Endothelial cell of hepatic sinusoid (primary cell): Measurements from ENCODE around the gene ASPDH.

Experiments used
- in situ Hi-C: cut with HindIII; loops from 2 replicates; pipeline ENCODE4 v1.10.0; 2017; ENCODE audit warnings: low sequenced_read_pairs

The ASPDH gene

DNA sequence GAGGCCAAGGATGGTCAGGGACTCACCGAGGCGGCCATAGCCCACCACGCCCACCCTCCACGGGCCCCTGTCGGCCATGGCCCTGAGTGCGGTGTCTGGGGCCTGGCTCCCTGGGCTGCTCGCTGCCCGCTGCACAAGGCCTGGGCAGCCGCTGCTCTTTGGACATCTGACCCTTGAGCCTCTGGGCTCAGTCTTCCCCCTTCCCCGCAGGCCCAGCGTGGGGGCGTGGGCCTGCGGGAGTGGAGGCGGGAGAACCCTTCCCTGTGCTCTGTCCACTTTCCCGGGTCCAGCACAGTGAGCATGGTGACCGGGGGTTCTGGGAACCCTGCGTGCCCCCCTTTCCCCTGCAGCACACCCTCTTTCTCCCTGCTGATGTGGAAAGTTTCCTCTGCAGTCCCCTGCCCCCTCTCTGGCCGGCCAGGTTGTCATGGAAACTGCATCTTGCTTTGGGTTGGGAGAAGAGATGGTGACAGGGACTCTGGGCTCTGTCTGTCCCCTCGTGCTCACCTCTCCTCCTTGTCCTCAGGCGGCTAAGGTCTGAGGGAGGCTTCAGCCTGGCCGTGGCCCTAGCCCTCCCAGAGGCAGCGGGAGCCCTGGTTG, at the start of gene ASPDH:
Gene ASPDH, minus strand, starts transcription at position 168 of the 600 bp plus-strand sequence. Its CDS starts 90 bp downstream, at position 78.
- in situ Hi-C loops: no loop called here

DNA sequence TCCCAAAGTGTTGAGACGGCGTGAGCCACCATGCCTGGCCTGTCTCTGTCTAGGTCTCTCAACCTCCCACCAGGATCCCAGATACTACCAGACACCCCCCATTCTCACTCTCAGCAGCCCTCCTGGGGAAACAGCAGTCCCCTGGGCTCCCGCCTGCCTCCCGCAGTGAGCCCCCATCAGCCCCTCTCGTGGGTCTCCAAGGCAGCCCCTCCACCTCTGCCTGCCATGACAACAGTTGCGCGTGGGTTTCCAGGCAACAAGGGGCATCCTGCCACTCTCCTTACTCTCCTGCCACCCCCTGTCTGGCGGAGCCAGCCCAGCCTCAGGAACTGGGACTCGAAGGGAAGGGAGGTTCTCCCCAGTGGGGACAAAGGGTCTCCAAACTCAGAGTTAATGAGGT, 49.3 kb upstream of the ASPDH start:
- in situ Hi-C loops: no loop called here

- in situ Hi-C loops: no loop called here
Measured at GRCh38 chr19:50562329-50562728, 48.6 kb upstream of the ASPDH start.

- in situ Hi-C loops: no loop called here
Measured at GRCh38 chr19:50559636-50560035, 45.9 kb upstream of the ASPDH start.

DNA sequence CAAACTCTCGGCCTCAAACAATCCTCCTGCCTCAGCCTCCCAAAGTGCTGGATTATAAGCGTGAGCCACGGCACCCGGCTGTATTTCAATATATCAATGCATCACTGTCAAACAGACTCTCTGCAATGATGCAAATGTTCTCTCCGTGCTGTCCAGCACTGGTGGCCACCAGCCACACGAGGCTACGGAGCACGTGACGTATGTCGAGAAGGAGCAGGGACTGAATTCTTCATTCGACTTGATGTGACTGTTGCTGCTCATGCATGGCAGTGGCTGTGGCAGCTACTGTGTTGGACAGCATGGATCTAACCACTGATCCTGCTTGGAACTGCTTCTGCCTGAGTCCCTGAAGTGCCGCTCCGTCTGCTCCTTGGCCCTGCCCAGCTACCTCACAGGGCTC, 44.7 kb upstream of the ASPDH start:
- in situ Hi-C loops: no loop called here

DNA sequence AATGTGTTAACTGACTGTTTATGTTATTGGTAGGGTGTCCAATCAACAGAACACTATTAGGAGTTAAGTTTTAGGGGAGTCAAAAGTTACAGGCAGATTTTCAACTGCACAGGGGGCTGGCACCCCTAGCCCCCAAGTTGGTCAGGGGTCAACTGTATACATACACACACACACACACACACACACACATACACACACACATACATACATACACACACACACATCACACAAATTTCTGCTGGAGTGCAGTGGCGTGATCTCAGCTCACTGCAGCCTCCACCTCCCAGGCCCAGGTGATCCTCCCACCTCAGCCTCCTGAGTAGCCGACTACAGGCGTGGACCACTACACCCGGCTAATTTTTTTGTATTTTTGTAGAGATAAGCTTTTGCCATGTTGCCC, 44.3 kb upstream of the ASPDH start:
- in situ Hi-C loops: no loop called here

- in situ Hi-C loops: no loop called here
Measured at GRCh38 chr19:50557009-50557613, 43.4 kb upstream of the ASPDH start.

GRCh38 chr19:50556282-50557008, 42.7 kb upstream of the ASPDH start:
- in situ Hi-C loops: no loop called here

- in situ Hi-C loops: no loop called here
Measured at GRCh38 chr19:50555450-50556281, 42.0 kb upstream of the ASPDH start.

DNA sequence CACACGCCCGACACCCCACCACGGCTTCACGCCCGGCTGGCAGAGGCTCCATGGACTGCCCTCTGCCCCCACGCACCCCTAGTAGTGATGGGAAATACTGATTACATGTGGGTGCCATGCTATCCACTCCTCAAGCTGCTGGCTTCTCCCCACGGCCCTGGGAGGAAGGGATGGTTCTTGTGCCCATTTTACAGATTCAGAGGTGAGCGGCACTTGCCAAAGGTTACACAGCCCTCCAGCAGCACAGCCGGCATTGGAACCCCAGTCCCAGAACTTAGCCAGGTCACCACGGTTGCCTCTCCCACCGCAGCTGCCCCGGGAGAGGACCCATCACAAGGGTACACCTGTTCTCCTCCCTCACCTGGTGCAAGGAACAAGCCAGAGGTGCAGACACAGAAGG, 41.3 kb upstream of the ASPDH start:
- in situ Hi-C loops: no loop called here

DNA sequence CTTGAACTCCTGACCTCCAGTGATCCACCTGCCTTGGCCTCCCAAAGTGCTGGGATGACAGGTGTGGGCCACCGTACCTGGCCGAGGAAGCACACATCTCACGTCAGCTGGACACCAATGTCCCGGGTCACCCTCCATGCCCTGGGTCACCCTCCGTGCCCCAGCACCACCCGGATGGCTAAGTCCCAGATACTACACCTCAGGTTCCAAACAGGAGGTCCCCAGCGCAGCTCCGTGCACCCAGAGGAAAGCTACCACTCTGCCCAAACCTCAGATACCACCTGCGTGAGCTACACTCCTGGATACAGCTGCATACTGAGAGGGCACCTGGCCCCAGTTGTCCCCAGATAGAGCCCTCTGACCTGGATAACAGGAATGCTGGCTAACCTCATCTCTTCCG, 40.5 kb upstream of the ASPDH start:
- in situ Hi-C loops: no loop called here

DNA sequence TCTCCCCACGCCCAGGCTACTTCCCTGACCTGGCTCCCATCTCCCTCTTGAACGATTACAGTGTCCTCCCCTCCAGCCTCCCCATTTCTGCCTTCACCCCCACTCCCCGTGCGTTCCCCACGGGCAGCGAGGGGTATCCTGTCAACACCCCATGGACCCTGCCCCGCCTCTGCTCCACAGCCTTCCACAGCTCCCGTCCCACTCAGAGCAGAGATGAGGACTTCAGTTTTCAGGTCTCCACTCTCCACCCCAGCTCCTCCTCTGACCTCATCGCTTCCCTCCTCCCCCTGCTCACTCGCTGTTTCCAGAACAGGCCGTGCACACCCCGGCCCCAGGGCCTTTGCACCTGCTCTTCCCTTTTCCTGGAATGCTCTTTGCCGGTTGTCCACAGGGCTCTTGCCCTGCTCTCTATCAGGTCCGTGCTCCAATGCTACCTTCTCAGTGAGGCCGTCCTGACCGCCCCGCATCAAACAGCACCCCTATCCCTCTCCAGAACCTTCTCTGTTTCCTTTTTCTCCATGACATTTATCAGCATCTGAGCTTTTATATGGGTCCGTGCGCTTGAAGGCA, 39.5 kb upstream of the ASPDH start:
- in situ Hi-C loops: no loop called here

- in situ Hi-C loops: no loop called here
Measured at GRCh38 chr19:50552540-50552939, 38.8 kb upstream of the ASPDH start.

DNA sequence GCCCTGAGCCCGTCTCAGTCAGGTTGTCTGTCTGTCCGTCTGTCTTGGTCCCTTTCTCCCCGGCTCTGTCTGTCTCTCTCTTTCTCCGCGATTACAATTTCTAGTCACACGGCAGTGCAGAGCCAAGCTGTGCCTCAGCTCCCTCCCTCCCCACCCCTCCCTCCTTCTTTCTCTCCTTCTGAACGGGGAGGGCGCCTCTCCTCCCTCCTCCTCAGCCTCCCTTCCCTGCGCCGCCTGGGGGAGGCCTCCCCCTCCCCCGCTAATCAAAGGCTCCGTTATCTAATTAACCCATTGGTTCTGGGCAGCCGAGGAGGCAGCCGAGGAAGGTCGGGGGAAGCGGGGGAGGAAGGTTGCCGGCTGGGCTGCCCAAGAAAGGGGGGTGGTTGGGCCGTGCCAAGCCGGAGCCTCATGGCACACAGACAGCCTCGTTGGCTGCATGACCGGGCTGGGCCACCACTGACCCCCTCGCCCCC, 38.0 kb upstream of the ASPDH start:
- in situ Hi-C loops: no loop called here

DNA sequence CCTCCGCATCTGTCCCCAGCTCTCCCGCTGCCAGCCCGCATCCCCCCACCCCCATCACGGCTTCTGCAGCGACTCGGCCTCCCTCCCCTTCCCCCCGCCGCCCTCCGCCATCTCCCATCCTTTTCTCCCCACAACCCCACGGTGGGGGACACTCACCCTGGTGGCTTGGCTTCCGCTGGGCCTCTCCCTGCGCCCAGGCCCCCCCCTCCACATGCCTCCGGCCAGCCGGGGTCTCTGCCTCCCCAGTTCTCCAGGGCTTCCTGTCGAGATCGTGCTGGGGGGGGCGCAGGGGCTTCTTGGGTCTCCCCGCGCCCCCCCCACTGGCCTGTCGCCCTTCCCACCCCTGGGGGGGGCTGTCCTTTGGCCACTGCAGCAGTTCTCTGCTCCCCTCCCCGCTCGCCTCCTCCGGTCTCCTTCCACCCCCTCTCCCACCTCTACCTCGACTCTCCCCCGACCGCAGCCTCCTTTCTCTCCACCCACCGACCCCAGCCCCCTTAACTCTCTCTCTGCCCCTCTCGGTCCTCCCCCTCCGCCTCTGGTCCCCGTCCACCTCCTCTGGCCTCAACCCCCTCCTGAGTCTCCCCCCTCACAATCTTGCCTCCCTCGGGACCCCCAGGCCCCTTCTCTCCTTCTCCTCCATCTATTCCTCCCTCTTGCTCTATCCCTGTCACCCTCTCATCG, 37.5 kb upstream of the ASPDH start:
- in situ Hi-C loops: no loop called here

DNA sequence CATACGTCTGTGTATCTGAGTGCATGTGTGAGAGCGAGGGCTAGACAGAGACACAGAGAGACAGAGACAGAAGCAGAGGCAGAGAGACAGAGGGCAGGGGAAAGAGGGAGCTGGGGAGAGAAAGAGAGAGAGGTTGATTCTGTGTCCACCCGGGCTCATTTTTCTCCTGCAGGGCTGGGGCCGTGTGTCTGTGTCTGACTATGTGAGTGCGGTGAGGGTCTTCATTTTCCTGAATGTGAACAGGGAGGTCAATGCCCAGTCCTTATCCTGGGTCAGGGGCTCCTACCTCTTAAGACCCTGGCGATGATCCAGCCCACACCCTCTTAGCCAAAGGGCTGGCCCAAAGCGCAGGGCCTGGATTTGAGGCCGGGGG, 36.9 kb upstream of the ASPDH start:
- in situ Hi-C loops: no loop called here

GRCh38 chr19:50549927-50550593, 36.3 kb upstream of the ASPDH start:
- in situ Hi-C loops: no loop called here

DNA sequence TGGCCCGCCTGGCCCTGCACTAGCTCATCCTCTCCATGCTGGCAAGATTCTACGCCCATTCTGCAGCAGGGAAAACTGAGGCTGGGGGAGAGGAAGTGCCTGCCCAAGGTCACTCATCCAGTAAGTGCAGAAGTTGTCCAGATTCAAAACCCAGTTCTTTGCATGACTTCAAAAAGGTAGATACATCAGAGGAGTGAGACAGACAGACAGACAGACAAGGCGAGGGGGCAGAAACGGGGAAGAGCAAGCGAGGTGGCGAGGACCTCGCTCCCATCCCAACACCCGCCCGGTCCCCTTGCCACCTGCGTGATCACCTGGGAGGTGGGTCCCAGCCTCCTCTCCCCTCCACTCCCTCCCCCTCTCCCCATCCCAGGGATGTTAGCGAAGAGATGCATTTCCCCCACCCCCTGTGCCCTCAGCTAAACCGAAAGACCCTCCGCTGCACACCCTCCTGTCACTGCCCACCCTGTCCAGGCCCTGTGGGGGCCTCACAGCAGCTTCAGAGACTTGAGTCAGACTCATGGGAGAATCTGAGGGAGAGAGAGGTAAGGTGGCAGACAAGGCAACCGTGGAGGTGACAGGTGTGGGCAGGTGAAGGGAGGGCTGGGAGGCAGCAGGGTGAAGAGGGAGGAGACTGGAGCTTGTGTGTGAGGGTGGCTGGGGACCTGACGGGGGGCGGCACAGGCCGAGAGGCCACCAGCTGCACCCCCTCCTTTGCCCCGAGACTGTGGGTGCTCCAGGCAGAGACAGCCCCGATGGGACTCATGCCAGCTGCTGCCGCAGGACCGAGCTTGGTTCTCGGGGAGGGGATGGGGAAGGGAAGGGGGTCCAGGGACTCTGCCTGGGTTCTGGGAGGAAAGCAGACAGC, 35.6 kb upstream of the ASPDH start:
- in situ Hi-C loops: no loop called here
